Astrocyte (in vitro differentiated cells and primary cell): ENCODE results near the gene KRT79.

Experiments
- CTCF ChIP-seq: IDR thresholded peaks from 2 replicates; pipeline ENCODE4 v1.5.1; 2011; ENCODE audit warnings: low read depth, mild to moderate bottlenecking, inconsistent platforms, low read length, moderate library complexity; ENCODE audit not compliant: insufficient read depth
- EZH2 ChIP-seq: IDR thresholded peaks from 2 replicates; pipeline ENCODE4 v1.6.1; 2012; ENCODE audit warnings: mild to moderate bottlenecking, low read length, inconsistent platforms; ENCODE audit not compliant: insufficient read depth

- TF ChIP-seq CTCF (no peak), EZH2 (no peak)
Measured at GRCh38 chr12:52818388-52818787, 15.7 kb downstream of the KRT79 start.
